ENCODE data around the gene PTPRK. TPM values are rescaled to one million over a fixed set of nuclear protein-coding genes. Genes with fewer than 3 reads are reported as not detected.

The PTPRK gene
- total and polyA plus RNA-seq, 2 of the 13 experiments (the other 11 are each of a cell fraction or from before 2014, with no cell fraction given) = 43.6 to 98.3 TPM

- TF ChIP-seq ZNF782 (CRISPR knock-in tag; IDR thresholded peaks at IDR 0.05; ENCODE audit: borderline replicate concordance) (no peak), PAXIP1 (CRISPR knock-in tag; conservative IDR thresholded peaks at IDR 0.05) (peak; percentile 79), NBN (conservative IDR thresholded peaks at IDR 0.05) (no peak), HOXA3 (CRISPR knock-in tag; IDR thresholded peaks at IDR 0.05) (no peak), HNF4A (CRISPR knock-in tag; IDR thresholded peaks at IDR 0.05) (peak; percentile 73), GATAD2A (CRISPR knock-in tag; IDR thresholded peaks at IDR 0.05) (peak; percentile 85), ZNF24 (IDR thresholded peaks at IDR 0.05) (0 out of 2 replicates have a peak, but pooled peaks have one; percentile 20), MIER3 (CRISPR knock-in tag; IDR thresholded peaks at IDR 0.05; ENCODE audit: borderline replicate concordance) (peak; percentile 37; the same call in 1 of the 2 replicates), CBX5 (CRISPR knock-in tag; IDR thresholded peaks at IDR 0.05; ENCODE audit: borderline replicate concordance) (no peak), ZNF276 (CRISPR knock-in tag; IDR thresholded peaks at IDR 0.05; ENCODE audit: low read depth) (no peak), HOMEZ (CRISPR knock-in tag; IDR thresholded peaks at IDR 0.05; ENCODE audit: low read depth) (peak; percentile 91), HMG20A (CRISPR knock-in tag; IDR thresholded peaks at IDR 0.05; ENCODE audit: borderline replicate concordance) (peak; percentile 55; the same call in 1 of the 2 replicates), PRDM4 (CRISPR knock-in tag; IDR thresholded peaks at IDR 0.05; ENCODE audit: borderline replicate concordance) (no peak), KDM4B (CRISPR knock-in tag; IDR thresholded peaks at IDR 0.05) (no peak), THRA (CRISPR knock-in tag; IDR thresholded peaks at IDR 0.05; ENCODE audit: borderline replicate concordance) (no peak), ZBTB38 (CRISPR knock-in tag; IDR thresholded peaks at IDR 0.05) (no peak), ZKSCAN1 (IDR thresholded peaks at IDR 0.05; ENCODE audit: low read length) (no peak), HDAC1 (CRISPR knock-in tag; IDR thresholded peaks at IDR 0.05) (no peak; the same call in 1 of the 2 replicates), RXRB (CRISPR knock-in tag; IDR thresholded peaks at IDR 0.05; ENCODE audit: borderline replicate concordance) (peak; percentile 55; the same call in 1 of the 2 replicates)
Measured at GRCh38 chr6:128456510-128457230, 63.7 kb downstream of the PTPRK start (continued).

All from HepG2 (cell line).